Heart right ventricle (tissue), 16 donors: ENCODE results near the gene MARVELD3. TPM values are rescaled to one million over a fixed set of nuclear protein-coding genes. Genes with fewer than 3 reads are reported as not detected.
A peak's percentile ranks its signal among the peaks of the same experiment; 100 is the strongest.

Experiments used
- ATAC-seq, 8 donors: fragments of 200-7000 bp; cut with Tn5 transposase; one replicate each; pipeline ENCODE4 v1.9.1; 2020; ENCODE audit warnings: mild to moderate bottlenecking in 8 of 8, moderate library complexity in 8 of 8, moderate number of reproducible peaks in 1 of 8
- DNase-seq, 2 donors: peaks; one replicate each; pipeline ENCODE4 v3.0.0-alpha.2; 2020
- H3K27ac ChIP-seq, 10 donors: fragments of 200-600 bp; sonication (generic) in 2 of 10; one replicate each; pipeline versions ENCODE4 v1.5.0 to v1.8.0; 2020 to 2022; ENCODE audit warnings: mild to moderate bottlenecking in 3 of 10
- H3K27me3 ChIP-seq, 7 donors: fragments of 200-600 bp; one replicate each; pipeline ENCODE4 v1.8.0; 2021 to 2022; ENCODE audit warnings: mild to moderate bottlenecking in 2 of 7
- H3K36me3 ChIP-seq, 9 donors: fragments of 200-600 bp; sonication (generic) in 1 of 9; one replicate each; pipeline versions ENCODE4 v1.5.0 to v1.8.0; 2020 to 2022; ENCODE audit warnings: mild to moderate bottlenecking in 2 of 9
- H3K4me1 ChIP-seq, 9 donors: fragments of 200-600 bp; sonication (generic) in 1 of 9; one replicate each; pipeline versions ENCODE4 v1.5.0 to v1.8.0; 2020 to 2022; ENCODE audit warnings: mild to moderate bottlenecking in 4 of 9
- H3K4me3 ChIP-seq, 10 donors: fragments of 200-600 bp; sonication (generic) in 2 of 10; one replicate each; pipeline versions ENCODE4 v1.5.0 to v1.8.0; 2020 to 2022; ENCODE audit warnings: mild to moderate bottlenecking in 7 of 10, moderate library complexity in 2 of 10
- H3K9me3 ChIP-seq, 11 donors: fragments of 200-600 bp in 10 of 11; sonication (generic) in 2 of 11; one replicate each; pipeline versions ENCODE4 v1.5.0 to v1.8.0; 2013 to 2022; ENCODE audit warnings: mild to moderate bottlenecking in 2 of 11, control low read depth in 1 of 11, moderate library complexity in 1 of 11
- WGBS, 2 donors: extraction: QIAGEN DNeasy Blood & Tissue Kit; methylation state at CpG; one replicate each; pipeline ENCODE4 v1.1.7; 2013; ENCODE audit warnings: inconsistent platforms in 1 of 2; 5-methylcytosine and 5-hydroxymethylcytosine counted together
- intact Hi-C, 10 donors: fragments of 100-400 bp; cut with DNase I; formaldehyde crosslinking; loops; one replicate each; pipeline versions ENCODE4 v1.11.1 to v1.14.2; 2022
- polyA plus RNA-seq, 2 donors: library from polyadenylated mRNA; stranded (reverse); fragments of 200-250 nt; gene quantifications; one replicate each; pipeline ENCODE4 v1.2.3, GENCODE V29; 2013
- total RNA-seq, 10 donors: library from RNA; stranded (reverse); fragmentation: NEBNext Ultra II Directional in 3 of 10; extraction: Animal tissue kit (Norgen Biotek cat#: 25700) in 3 of 10; gene quantifications; one replicate each; pipeline versions ENCODE4 v1.2.1 to v1.2.4, GENCODE V29; 2021 to 2023
- TF ChIP-seq, protein P1 (sequence below), 9 donors: fragments of 200-600 bp; sonication (generic) in 2 of 9; IDR thresholded peaks; one replicate each; pipeline versions ENCODE4 v1.5.0 to v1.8.0; 2021 to 2022; ENCODE audit warnings: antibody characterized with exemption in 9 of 9, mild to moderate bottlenecking in 5 of 9, moderate library complexity in 1 of 9
- donor health status: Arrhythmogenic right ventricular cardiomyopathy.
- donor health status: ischemic (EF 13 %, LVEDD 7.1; RV severe dilation, severe dysfunction).
- donor health status: healthy with polysubstance abuse.
- donor health status: DM: no; HTN: yes; CAD: no.
- donor health status: DM: no; HTN: no; CAD: no.
- donor health status: ischemic (EF 25% LVEDD 6.9; RV normal size, moderate dysfunction).
- donor health status: ischemic (EF 25% LVEDD 5.7; RV mildly dilated, moderate dysfunction).
- donor health status: healthy.
- donor health status: DM: yes; HTN: yes; CAD: no.
- donor health status: Ischemic cardiomyopathy.
- donor health status: ischemic (EF 35%, LVEDD 5.7; RV mildly dilated, moderate dysfunction).
- donor health status: nonischemic (EF 11% LVEDD 7.7; RV severe dilation, severe dysfunction).
- donor health status: DM: yes; HTN: yes; CAD: no.
- donor health status: PGD.
- donor health status: ischemic (EF 29% LVEDD 5.4; RV normal size, mild dysfunction).
- donor health status: nonischemic (EF 23%, LVEDD 6.1; RV moderate dilation, normal function).

MARVELD3 gene
- total and polyA plus RNA-seq, 12 donors: 0.01 TPM; not detected in 11

DNA sequence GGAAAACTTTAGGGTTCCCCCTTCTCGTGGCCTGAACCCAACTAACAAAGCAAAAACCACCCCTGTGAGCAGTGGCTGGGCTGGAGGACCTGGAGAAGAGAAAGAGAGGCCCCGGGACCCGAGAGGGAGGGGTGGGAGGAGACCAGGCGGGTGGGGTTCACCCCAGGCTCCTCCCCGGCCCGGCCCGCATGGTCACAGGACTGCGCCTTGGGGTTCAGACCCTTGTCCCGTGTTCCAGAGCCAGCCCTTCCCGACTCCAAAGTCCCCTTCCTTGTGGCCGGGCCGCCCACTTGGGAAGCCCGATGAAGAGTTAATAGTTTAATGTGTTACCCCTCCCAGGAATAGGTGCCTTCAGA lies 852 bp downstream of the MARVELD3 start:
- DNase-seq (no peak), ATAC-seq (peak in 1 of 8 donors; percentile 31)
- TF ChIP-seq, protein P1, sequence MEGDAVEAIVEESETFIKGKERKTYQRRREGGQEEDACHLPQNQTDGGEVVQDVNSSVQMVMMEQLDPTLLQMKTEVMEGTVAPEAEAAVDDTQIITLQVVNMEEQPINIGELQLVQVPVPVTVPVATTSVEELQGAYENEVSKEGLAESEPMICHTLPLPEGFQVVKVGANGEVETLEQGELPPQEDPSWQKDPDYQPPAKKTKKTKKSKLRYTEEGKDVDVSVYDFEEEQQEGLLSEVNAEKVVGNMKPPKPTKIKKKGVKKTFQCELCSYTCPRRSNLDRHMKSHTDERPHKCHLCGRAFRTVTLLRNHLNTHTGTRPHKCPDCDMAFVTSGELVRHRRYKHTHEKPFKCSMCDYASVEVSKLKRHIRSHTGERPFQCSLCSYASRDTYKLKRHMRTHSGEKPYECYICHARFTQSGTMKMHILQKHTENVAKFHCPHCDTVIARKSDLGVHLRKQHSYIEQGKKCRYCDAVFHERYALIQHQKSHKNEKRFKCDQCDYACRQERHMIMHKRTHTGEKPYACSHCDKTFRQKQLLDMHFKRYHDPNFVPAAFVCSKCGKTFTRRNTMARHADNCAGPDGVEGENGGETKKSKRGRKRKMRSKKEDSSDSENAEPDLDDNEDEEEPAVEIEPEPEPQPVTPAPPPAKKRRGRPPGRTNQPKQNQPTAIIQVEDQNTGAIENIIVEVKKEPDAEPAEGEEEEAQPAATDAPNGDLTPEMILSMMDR (IDR thresholded peaks at IDR 0.05): no peak
- Histone ChIP-seq H3K27ac (no peak overlapping the region), H3K9me3 (peaks cover 0 to 11% (median 0%) of the 10 kb centered on the region in 11 donors), H3K36me3 (no peaks in the 10 kb centered on the region), H3K27me3 (peaks cover 12 to 71% (median 52%) of the 10 kb centered on the region in 7 donors), H3K4me1 (peaks cover 3 to 15% (median 11%) of the 10 kb centered on the region in 9 donors), H3K4me3 (peak overlapping the region in 9 of 10 donors; percentile 11 to 45 (median 42))
- intact Hi-C loops: no loop called here
- WGBS, 2 donors: 5 to 6% methylated on average over 13 of the region's 13 CpGs

DNA sequence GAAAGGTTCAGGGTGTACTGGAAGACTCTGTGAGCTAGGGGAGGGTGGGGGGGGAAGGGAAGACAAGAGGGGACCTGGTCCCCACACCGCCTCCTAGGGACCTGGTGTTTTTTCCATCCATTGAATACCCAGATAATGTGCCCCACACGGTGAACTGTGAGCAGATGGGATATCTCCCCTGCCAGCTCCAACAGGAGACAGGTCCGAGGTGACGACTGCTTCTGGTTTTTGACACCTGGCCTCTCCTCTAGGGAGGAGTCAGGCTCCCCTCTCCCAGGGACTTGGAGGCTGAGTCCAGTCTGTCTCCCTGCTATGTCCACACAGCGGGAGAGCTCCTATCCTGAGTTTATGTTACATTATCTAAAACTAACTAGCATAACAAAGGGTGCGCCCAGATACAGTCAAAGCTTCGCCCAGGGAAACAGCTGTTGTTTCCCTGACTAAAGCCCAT lies 1.8 kb downstream of the MARVELD3 start:
- WGBS, 2 donors: 40 to 41% methylated on average over 7 of the region's 7 CpGs
- intact Hi-C loops: no loop called here

DNA sequence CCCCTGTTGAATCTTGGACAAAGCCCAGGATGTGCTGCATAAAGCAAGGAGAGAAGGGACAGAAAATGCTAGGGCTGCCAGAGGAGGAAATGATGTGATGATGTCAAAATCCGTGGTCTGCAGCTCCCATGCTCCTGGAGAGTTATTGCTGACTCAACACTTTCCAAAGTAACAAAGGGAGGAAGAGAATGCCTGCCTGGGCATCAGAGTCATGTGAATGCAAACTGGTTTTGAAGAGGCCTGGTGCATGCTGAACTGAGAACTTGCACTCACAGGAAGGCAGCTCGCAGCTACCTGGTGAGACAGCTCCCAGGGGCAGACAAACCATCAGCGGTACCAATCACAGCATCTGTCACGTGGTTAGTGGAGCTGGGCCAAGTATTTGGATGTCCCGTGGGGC lies 2.8 kb downstream of the MARVELD3 start:
- TF ChIP-seq, protein P1 (IDR thresholded peaks at IDR 0.05): no peak
- WGBS, 2 donors: 26 to 28% methylated on average over 5 of the region's 5 CpGs
- H3K4me3 ChIP-seq: no peak overlapping the region
- no peak overlapping the region for H3K27ac ChIP-seq
- no peaks in the 10 kb centered on the region for H3K9me3 ChIP-seq
- ATAC-seq (no peak), DNase-seq (no peak)
- H3K36me3 ChIP-seq: no peaks in the 10 kb centered on the region
- peaks cover 3 to 15% (median 11%) of the 10 kb centered on the region in 9 donors for H3K4me1 ChIP-seq
- intact Hi-C loops: no loop called here
- H3K27me3 ChIP-seq: peaks cover 12 to 62% (median 43%) of the 10 kb centered on the region in 7 donors

More for the DNA sequence above, 1.8 kb downstream of the MARVELD3 start:
- no peak overlapping the region for H3K27ac ChIP-seq
- H3K4me1 ChIP-seq: peaks cover 3 to 15% (median 11%) of the 10 kb centered on the region in 9 donors
- peaks cover 0 to 2% (median 0%) of the 10 kb centered on the region in 11 donors for H3K9me3 ChIP-seq
- no peak for DNase-seq
- H3K27me3 ChIP-seq: peaks cover 12 to 69% (median 45%) of the 10 kb centered on the region in 7 donors
- no peaks in the 10 kb centered on the region for H3K36me3 ChIP-seq
- TF ChIP-seq, protein P1 (IDR thresholded peaks at IDR 0.05): no peak
- ATAC-seq: no peak
- no peak overlapping the region for H3K4me3 ChIP-seq

DNA sequence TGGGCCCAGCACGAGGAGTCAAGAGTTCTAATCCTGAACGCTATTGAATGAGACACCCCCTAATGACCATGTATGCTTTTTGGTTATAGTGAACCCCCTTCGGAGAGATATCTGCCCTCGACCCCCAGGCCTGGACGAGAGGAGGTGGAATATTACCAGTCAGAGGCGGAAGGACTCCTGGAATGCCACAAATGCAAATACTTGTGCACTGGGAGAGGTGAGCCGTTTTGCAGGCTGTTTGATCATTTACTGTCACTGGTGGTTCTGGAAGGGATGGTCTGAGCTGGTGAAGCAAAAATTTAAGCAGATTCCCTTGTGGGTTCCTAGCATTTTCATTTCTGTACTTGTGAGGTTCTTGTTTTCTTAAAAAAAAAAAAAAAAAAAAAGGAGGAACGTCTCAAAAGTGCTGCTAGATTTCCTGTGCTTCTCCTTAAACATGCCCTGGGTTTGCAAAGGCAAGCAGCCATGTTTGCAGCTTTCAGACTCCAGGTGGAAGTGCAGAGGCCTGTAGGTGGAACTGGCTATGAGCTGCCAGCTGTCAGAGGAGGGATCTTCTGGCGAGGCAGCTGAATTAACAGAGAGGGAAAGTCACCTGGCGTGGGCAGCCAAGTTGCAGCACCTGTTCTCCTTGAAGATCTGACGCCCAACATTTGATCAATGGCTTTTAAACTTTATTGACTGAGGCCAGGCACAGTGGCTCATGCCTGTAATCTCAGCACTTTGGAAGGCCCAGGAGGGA lies 3.5 kb downstream of the MARVELD3 start:
- Histone ChIP-seq H3K9me3 (no peaks in the 10 kb centered on the region), H3K4me3 (no peak overlapping the region), H3K36me3 (no peaks in the 10 kb centered on the region), H3K4me1 (peaks cover 3 to 15% (median 11%) of the 10 kb centered on the region in 9 donors), H3K27me3 (peaks cover 12 to 55% (median 38%) of the 10 kb centered on the region in 7 donors), H3K27ac (no peak overlapping the region)
- intact Hi-C loops: no loop called here
- no peak for DNase-seq
- ATAC-seq: no peak
- TF ChIP-seq, protein P1 (IDR thresholded peaks at IDR 0.05): no peak
- 68 to 70% methylated on average over 11 of the region's 11 CpGs for WGBS, 2 donors
